Panc1 (cell line): ENCODE measurements around the gene CAPN9.

Experiments
- CTCF ChIP-seq: fragments of 450-650 bp; IDR thresholded peaks from 2 replicates; pipeline ENCODE4 v1.5.1; 2017; ENCODE audit warnings: mild to moderate bottlenecking
- POLR2AphosphoS5 ChIP-seq: IDR thresholded peaks from 2 replicates; pipeline ENCODE4 v1.6.1; 2012; ENCODE audit warnings: mild to moderate bottlenecking, low read depth, low read length, moderate library complexity
- REST ChIP-seq, 2 experiments: IDR thresholded peaks; 2 replicates each; pipeline ENCODE4 v1.6.1; 2011 to 2012; ENCODE audit warnings: low read depth in 2 of 2, control low read depth in 1 of 2, low read length in 1 of 2, mild to moderate bottlenecking in 1 of 2, moderate library complexity in 1 of 2; ENCODE audit not compliant: insufficient read depth in 1 of 2
- TCF7L2 ChIP-seq: IDR thresholded peaks from 2 replicates; pipeline ENCODE4 v1.6.1; 2011; ENCODE audit warnings: mild to moderate bottlenecking, low read depth, low read length, inconsistent platforms

- TF ChIP-seq CTCF, result no peak
- no peak for TF ChIP-seq REST (IDR thresholded peaks at IDR 0.05; ENCODE audit: insufficient read depth in 1 of 2, low read depth in 2 of 2, low read length in 1 of 2)
- TF ChIP-seq POLR2AphosphoS5, result no peak
- TF ChIP-seq TCF7L2, result no peak
Observed at GRCh38 chr1:230763927-230764591, 16.9 kb downstream of the CAPN9 start.
